ENCODE results near the gene ARNT2.

The ARNT2 gene

GRCh38 chr15:80494756-80495155 is 90.6 kb downstream of the ARNT2 start:
- TF ChIP-seq CTCF (IDR thresholded peaks at IDR 0.05; ENCODE audit: low read depth, low read length, missing control alignments): no peak
- DNase-seq (ENCODE audit: low read depth): no peak
- in situ Hi-C loops (cut with HindIII; ENCODE audit: low sequenced_read_pairs): no loop called here
- no peak overlapping the region for H3K4me3 ChIP-seq (ENCODE audit: low read depth, low read length)

GRCh38 chr15:80495401-80495942 is 91.3 kb downstream of the ARNT2 start:
- DNase-seq (ENCODE audit: low read depth): no peak
- no peak overlapping the region for H3K4me3 ChIP-seq (ENCODE audit: low read depth, low read length)
- in situ Hi-C loops (cut with HindIII; ENCODE audit: low sequenced_read_pairs): no loop called here
- TF ChIP-seq CTCF (IDR thresholded peaks at IDR 0.05; ENCODE audit: low read depth, low read length, missing control alignments): no peak

- in situ Hi-C loops (cut with HindIII; ENCODE audit: low sequenced_read_pairs): no loop called here
- H3K4me3 ChIP-seq (ENCODE audit: low read depth, low read length): no peak overlapping the region
- DNase-seq (ENCODE audit: low read depth): no peak
- TF ChIP-seq CTCF (IDR thresholded peaks at IDR 0.05; ENCODE audit: low read depth, low read length, missing control alignments): no peak
These were observed 91.9 kb downstream of the ARNT2 start for GRCh38 chr15:80496096-80496495.

GRCh38 chr15:80497221-80497620 is 93.0 kb downstream of the ARNT2 start:
- no peak overlapping the region for H3K4me3 ChIP-seq (ENCODE audit: low read depth, low read length)
- in situ Hi-C loops (cut with HindIII; ENCODE audit: low sequenced_read_pairs): no loop called here
- TF ChIP-seq CTCF (IDR thresholded peaks at IDR 0.05; ENCODE audit: low read depth, low read length, missing control alignments): no peak
- DNase-seq (ENCODE audit: low read depth): no peak

GRCh38 chr15:80498652-80499051 is 94.5 kb downstream of the ARNT2 start:
- no peak for DNase-seq (ENCODE audit: low read depth)
- no peak overlapping the region for H3K4me3 ChIP-seq (ENCODE audit: low read depth, low read length)
- TF ChIP-seq CTCF (IDR thresholded peaks at IDR 0.05; ENCODE audit: low read depth, low read length, missing control alignments): no peak
- in situ Hi-C loops (cut with HindIII; ENCODE audit: low sequenced_read_pairs): no loop called here

- TF ChIP-seq CTCF (IDR thresholded peaks at IDR 0.05; ENCODE audit: low read depth, low read length, missing control alignments): no peak
- H3K4me3 ChIP-seq (ENCODE audit: low read depth, low read length): no peak overlapping the region
- DNase-seq (ENCODE audit: low read depth): no peak
- in situ Hi-C loops (cut with HindIII; ENCODE audit: low sequenced_read_pairs): no loop called here
These were observed 95.8 kb downstream of the ARNT2 start for GRCh38 chr15:80500021-80500420.

GRCh38 chr15:80501476-80501875 is 97.3 kb downstream of the ARNT2 start:
- in situ Hi-C loops (cut with HindIII; ENCODE audit: low sequenced_read_pairs): no loop called here
- DNase-seq (ENCODE audit: low read depth): no peak
- TF ChIP-seq CTCF (IDR thresholded peaks at IDR 0.05; ENCODE audit: low read depth, low read length, missing control alignments): no peak
- no peak overlapping the region for H3K4me3 ChIP-seq (ENCODE audit: low read depth, low read length)

Data from astrocyte of the cerebellum (primary cell).